ENCODE data around the gene C11orf86. TPM values are rescaled to one million over a fixed set of nuclear protein-coding genes. Genes with fewer than 3 reads are reported as not detected.
A peak's percentile ranks its signal among the peaks of the same experiment; 100 is the strongest.

Gene C11orf86
- total RNA-seq, 1 experiment from 2014 or later = not detected

DNA sequence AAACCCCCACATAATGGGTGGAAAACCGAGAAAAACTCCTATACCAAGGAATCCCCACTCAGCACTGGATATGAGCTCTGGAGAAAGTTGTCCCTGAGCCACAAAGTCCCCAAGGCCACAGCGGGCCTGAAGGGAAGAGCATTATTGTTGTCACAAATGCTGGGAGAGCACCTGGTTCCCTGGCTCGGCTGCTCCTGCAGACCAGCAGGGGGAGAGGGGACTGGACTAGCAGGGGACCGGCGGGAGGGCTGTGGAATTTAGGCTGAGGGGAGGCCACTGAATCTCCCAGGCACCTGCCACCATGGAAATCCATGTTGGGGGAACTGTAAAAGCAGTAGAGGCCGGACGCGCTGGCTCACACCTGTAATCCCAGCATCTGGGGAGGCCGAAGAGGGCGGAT, 24.0 kb upstream of the C11orf86 start:
- BruUV-seq (replicated peaks) = no TSS peak
- no peak for DNase-seq (ENCODE audit: low spot score)
- Histone ChIP-seq H3K36me3 (ENCODE audit: insufficient read depth, low read length, poor library complexity, severe bottlenecking) (peaks cover 5% of the 10 kb centered on the region), H3K4me3 (ENCODE audit: low read depth, low read length, poor library complexity, severe bottlenecking) (no peak overlapping the region), H3K9me3 (ENCODE audit: low read depth, low read length, poor library complexity, severe bottlenecking) (no peaks in the 10 kb centered on the region), H3K27me3 (replicated peaks; ENCODE audit: insufficient read depth, low read depth, low read length, poor library complexity) (no peaks in the 10 kb centered on the region), H3K27ac (ENCODE audit: low read depth, low read length, poor library complexity, severe bottlenecking) (no peak overlapping the region), H3K4me1 (ENCODE audit: insufficient read depth, low read length, poor library complexity, severe bottlenecking) (peaks cover 29% of the 10 kb centered on the region)
- ChIA-PET POLR2A (ENCODE audit: low non-redundant PET) (no interaction called here), CTCF (no interaction called here)
- intact Hi-C loops (cut with micrococcal nuclease; ENCODE audit: unreplicated experiment) = no loop called here
- TF ChIP-seq, protein P1, sequence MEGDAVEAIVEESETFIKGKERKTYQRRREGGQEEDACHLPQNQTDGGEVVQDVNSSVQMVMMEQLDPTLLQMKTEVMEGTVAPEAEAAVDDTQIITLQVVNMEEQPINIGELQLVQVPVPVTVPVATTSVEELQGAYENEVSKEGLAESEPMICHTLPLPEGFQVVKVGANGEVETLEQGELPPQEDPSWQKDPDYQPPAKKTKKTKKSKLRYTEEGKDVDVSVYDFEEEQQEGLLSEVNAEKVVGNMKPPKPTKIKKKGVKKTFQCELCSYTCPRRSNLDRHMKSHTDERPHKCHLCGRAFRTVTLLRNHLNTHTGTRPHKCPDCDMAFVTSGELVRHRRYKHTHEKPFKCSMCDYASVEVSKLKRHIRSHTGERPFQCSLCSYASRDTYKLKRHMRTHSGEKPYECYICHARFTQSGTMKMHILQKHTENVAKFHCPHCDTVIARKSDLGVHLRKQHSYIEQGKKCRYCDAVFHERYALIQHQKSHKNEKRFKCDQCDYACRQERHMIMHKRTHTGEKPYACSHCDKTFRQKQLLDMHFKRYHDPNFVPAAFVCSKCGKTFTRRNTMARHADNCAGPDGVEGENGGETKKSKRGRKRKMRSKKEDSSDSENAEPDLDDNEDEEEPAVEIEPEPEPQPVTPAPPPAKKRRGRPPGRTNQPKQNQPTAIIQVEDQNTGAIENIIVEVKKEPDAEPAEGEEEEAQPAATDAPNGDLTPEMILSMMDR (conservative IDR thresholded peaks at IDR 0.05; ENCODE audit: low read depth, low read length) = no peak
- TF ChIP-seq EZH2 (IDR thresholded peaks at IDR 0.05; ENCODE audit: borderline replicate concordance, low read depth, low read length, poor library complexity, severe bottlenecking) = no peak

DNA sequence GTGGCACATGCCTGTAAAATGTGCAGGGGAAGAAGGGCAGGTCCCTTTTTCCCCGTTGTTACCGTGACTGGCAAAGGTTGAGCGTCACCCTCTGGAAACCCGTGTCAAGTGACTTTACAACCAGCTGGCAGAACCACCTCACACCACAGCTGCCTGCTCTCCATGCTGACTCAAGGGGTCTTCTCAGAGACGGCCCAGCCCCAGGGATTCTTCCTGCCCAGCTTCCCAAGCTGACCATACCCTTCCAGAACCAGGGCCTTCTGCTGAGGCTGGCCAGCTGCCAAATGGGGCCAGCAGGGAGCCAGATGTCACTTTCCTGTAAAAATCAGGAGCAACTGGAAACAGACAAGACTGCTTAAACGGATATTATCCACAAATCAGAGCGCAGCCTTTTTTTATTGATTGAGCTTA, 23.2 kb upstream of the C11orf86 start:
- no TSS peak for BruUV-seq (replicated peaks)
- POLR2A ChIA-PET (ENCODE audit: low non-redundant PET) = no interaction called here
- peaks cover 29% of the 10 kb centered on the region for H3K4me1 ChIP-seq (ENCODE audit: insufficient read depth, low read length, poor library complexity, severe bottlenecking)
- H3K36me3 ChIP-seq (ENCODE audit: insufficient read depth, low read length, poor library complexity, severe bottlenecking) = peaks cover 5% of the 10 kb centered on the region
- DNase-seq (ENCODE audit: low spot score) = peak; percentile 71
- TF ChIP-seq, protein P1 (conservative IDR thresholded peaks at IDR 0.05; ENCODE audit: low read depth, low read length) = no peak
- TF ChIP-seq EZH2 (IDR thresholded peaks at IDR 0.05; ENCODE audit: borderline replicate concordance, low read depth, low read length, poor library complexity, severe bottlenecking) = no peak
- H3K9me3 ChIP-seq (ENCODE audit: low read depth, low read length, poor library complexity, severe bottlenecking) = no peaks in the 10 kb centered on the region
- H3K27me3 ChIP-seq (replicated peaks; ENCODE audit: insufficient read depth, low read depth, low read length, poor library complexity) = no peaks in the 10 kb centered on the region
- intact Hi-C loops (cut with micrococcal nuclease; ENCODE audit: unreplicated experiment) = no loop called here
- H3K27ac ChIP-seq (ENCODE audit: low read depth, low read length, poor library complexity, severe bottlenecking) = peak overlapping the region; percentile 5
- CTCF ChIA-PET = no interaction called here
- H3K4me3 ChIP-seq (ENCODE audit: low read depth, low read length, poor library complexity, severe bottlenecking) = no peak overlapping the region

DNA sequence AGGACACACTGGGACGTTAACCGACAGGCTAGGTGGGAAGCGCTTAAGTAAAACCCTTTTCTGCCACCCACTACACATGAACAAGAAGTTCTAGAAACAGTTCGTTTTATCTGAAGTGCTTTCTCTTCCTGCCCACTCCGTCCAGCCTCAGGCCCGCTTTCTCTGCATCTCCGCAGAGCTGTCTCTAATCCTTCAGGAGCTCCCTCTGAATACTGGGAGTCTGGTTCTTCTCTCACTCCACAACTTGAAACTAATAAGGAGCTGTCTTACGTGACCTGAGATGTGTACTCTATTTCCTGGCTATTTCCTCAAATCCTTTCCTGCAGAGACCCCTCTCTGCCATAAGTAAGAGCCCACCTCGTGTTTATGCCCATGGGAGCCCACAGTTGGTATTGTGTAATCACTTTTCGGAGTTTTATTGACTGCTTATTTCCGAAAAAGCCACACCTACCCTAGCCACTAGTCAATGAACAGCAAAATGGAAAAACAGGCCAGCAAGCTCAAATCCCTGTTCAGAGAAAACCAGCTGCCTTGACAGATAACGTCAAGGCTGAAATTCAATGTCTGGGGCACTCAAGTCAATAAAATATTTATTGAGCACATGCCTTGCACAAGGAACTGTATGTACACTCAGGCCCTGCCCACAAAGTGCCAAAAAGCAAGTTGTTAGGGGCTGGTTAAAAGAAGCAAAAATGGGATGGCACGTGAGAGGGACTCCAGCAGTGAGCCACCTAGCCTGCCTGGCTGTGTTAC, 21.8 kb upstream of the C11orf86 start:
- H3K27me3 ChIP-seq (replicated peaks; ENCODE audit: insufficient read depth, low read depth, low read length, poor library complexity) = no peaks in the 10 kb centered on the region
- TF ChIP-seq, protein P1 (conservative IDR thresholded peaks at IDR 0.05; ENCODE audit: low read depth, low read length) = no peak
- no peak for TF ChIP-seq EZH2 (IDR thresholded peaks at IDR 0.05; ENCODE audit: borderline replicate concordance, low read depth, low read length, poor library complexity, severe bottlenecking)
- H3K4me3 ChIP-seq (ENCODE audit: low read depth, low read length, poor library complexity, severe bottlenecking) = no peak overlapping the region
- ChIA-PET CTCF (no interaction called here), POLR2A (ENCODE audit: low non-redundant PET) (no interaction called here)
- intact Hi-C loops (cut with micrococcal nuclease; ENCODE audit: unreplicated experiment) = no loop called here
- H3K27ac ChIP-seq (ENCODE audit: low read depth, low read length, poor library complexity, severe bottlenecking) = peak overlapping the region; percentile 5
- H3K4me1 ChIP-seq (ENCODE audit: insufficient read depth, low read length, poor library complexity, severe bottlenecking) = peaks cover 36% of the 10 kb centered on the region
- no TSS peak for BruUV-seq (replicated peaks)
- H3K9me3 ChIP-seq (ENCODE audit: low read depth, low read length, poor library complexity, severe bottlenecking) = no peaks in the 10 kb centered on the region
- peaks cover 5% of the 10 kb centered on the region for H3K36me3 ChIP-seq (ENCODE audit: insufficient read depth, low read length, poor library complexity, severe bottlenecking)
- DNase-seq (ENCODE audit: low spot score) = no peak
